IPS DF 4.7 (cell line): Measurements from ENCODE around the gene SIGLEC8.

ENCODE experiments used
- DNase-seq: peaks from one replicate; pipeline ENCODE4 v3.0.0-alpha.2; 2013; ENCODE audit warnings: low spot score; ENCODE audit errors: extremely low read depth

Gene SIGLEC8

GRCh38 chr19:51407511-51408131 is 50.6 kb downstream of the SIGLEC8 start:
- DNase-seq, result no peak

- DNase-seq, result no peak
Observed at GRCh38 chr19:51402117-51402516, 56.1 kb downstream of the SIGLEC8 start.
